OCI-LY3 (cell line): Measurements from ENCODE around the gene AMBRA1.

ENCODE experiments used
- H2AFZ ChIP-seq: fragments of 200-600, 300-600 bp; shearing (Covaris generic); 2 replicates; pipeline ENCODE4 v1.6.0; 2014; ENCODE audit warnings: antibody characterized with exemption, low read depth, low read length
- H3K27ac ChIP-seq: fragments of 200-600, 300-600 bp; sonication (generic); 2 replicates; pipeline ENCODE4 v1.5.1; 2014; ENCODE audit warnings: mild to moderate bottlenecking, low read length, moderate library complexity, mixed read lengths
- H3K27me3 ChIP-seq: fragments of 200-600, 300-600 bp; sonication (generic); 2 replicates; pipeline ENCODE4 v1.6.1; 2014; ENCODE audit warnings: low read depth, low read length, mixed read lengths
- H3K36me3 ChIP-seq: fragments of 200-600, 300-600 bp; sonication (generic); replicated peaks from 2 replicates; pipeline ENCODE3; 2014; ENCODE audit warnings: low read depth, low read length, mixed read lengths
- H3K4me1 ChIP-seq: fragments of 300-600, 200-600 bp; sonication (generic); 2 replicates; pipeline ENCODE4 v1.6.1; 2014; ENCODE audit warnings: low read length, mixed read lengths
- H3K4me2 ChIP-seq: fragments of 200-600, 300-600 bp; sonication (generic); 2 replicates; pipeline ENCODE4 v1.6.1; 2014; ENCODE audit warnings: low read length, mixed read lengths
- H3K4me3 ChIP-seq: fragments of 300-600, 200-600 bp; sonication (generic); 2 replicates; pipeline ENCODE4 v1.5.1; 2014; ENCODE audit warnings: antibody characterized with exemption, mild to moderate bottlenecking, low read length, moderate library complexity
- H3K79me2 ChIP-seq: fragments of 300-600, 200-600 bp; shearing (Covaris generic); 2 replicates; pipeline ENCODE4 v1.6.1; 2014; ENCODE audit warnings: mild to moderate bottlenecking, low read length, mixed read lengths
- H3K9ac ChIP-seq: fragments of 300-600, 200-600 bp; shearing (Covaris generic); 2 replicates; pipeline ENCODE4 v1.6.0; 2014; ENCODE audit warnings: mild to moderate bottlenecking, low read length, moderate library complexity
- H3K9me3 ChIP-seq: fragments of 200-600, 300-600 bp; shearing (Covaris generic); 2 replicates; pipeline ENCODE4 v1.6.1; 2014; ENCODE audit warnings: low read length, mixed read lengths; ENCODE audit not compliant: insufficient read depth
- H4K20me1 ChIP-seq: fragments of 200-600, 300-600 bp; sonication (generic); 2 replicates; pipeline ENCODE4 v1.6.1; 2016; ENCODE audit warnings: low read length, mixed read lengths; ENCODE audit not compliant: insufficient read depth
- EZH2phosphoT487 ChIP-seq: fragments of 200-600 bp; shearing (Covaris generic); IDR thresholded peaks from 2 replicates; pipeline ENCODE4 v1.6.1; 2018; ENCODE audit warnings: antibody characterized with exemption, mixed run types, low read depth
- TF ChIP-seq, protein P1 (sequence below): fragments of 200-600, 300-600 bp; sonication (generic); IDR thresholded peaks from 2 replicates; pipeline ENCODE4 v1.5.1; 2014; ENCODE audit warnings: antibody characterized with exemption, low read length, low read depth

AMBRA1 gene

DNA sequence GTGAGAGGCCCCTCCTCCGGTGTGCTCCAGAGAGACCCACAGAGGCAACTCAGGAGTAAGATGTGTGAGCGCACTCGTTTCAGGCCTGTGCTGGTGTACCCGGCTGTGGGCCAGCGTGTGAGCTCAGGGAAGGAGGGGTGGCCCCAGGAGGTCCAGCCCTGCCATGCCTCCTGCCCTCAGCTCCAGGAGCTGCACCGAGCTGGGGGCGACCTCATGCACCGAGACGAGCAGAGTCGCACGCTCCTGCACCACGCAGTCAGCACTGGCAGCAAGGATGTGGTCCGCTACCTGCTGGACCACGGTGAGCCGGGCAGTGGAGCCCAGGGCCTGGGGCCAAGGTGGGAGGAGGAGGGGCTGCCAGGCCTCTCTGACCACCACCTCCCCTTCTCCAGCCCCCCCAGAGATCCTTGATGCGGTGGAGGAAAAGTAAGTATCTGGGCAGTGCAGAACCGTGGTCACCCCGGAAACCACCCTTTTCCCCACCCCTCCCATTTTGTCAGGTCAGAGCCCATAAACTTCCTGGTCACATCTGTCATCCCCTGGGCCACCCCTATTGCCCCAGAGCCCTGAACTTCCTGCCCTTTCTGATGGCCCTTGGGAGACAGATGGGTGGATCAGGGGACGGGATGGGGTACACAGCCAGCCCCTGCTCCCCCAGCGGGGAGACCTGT lies 214.9 kb downstream of the AMBRA1 start:
- Histone ChIP-seq H2AFZ (no peak overlapping the region), H3K4me1 (peaks cover 3% of the 10 kb centered on the region; the same call in 1 of the 2 replicates), H3K9ac (no peak overlapping the region), H3K4me3 (no peak overlapping the region), H3K4me2 (no peak overlapping the region), H4K20me1 (no peaks in the 10 kb centered on the region), H3K27me3 (no peaks in the 10 kb centered on the region), H3K36me3 (peaks cover 3% of the 10 kb centered on the region), H3K27ac (no peak overlapping the region), H3K9me3 (no peaks in the 10 kb centered on the region), H3K79me2 (no peaks in the 10 kb centered on the region)
- TF ChIP-seq EZH2phosphoT487 = no peak
- TF ChIP-seq, protein P1, sequence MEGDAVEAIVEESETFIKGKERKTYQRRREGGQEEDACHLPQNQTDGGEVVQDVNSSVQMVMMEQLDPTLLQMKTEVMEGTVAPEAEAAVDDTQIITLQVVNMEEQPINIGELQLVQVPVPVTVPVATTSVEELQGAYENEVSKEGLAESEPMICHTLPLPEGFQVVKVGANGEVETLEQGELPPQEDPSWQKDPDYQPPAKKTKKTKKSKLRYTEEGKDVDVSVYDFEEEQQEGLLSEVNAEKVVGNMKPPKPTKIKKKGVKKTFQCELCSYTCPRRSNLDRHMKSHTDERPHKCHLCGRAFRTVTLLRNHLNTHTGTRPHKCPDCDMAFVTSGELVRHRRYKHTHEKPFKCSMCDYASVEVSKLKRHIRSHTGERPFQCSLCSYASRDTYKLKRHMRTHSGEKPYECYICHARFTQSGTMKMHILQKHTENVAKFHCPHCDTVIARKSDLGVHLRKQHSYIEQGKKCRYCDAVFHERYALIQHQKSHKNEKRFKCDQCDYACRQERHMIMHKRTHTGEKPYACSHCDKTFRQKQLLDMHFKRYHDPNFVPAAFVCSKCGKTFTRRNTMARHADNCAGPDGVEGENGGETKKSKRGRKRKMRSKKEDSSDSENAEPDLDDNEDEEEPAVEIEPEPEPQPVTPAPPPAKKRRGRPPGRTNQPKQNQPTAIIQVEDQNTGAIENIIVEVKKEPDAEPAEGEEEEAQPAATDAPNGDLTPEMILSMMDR = no peak

DNA sequence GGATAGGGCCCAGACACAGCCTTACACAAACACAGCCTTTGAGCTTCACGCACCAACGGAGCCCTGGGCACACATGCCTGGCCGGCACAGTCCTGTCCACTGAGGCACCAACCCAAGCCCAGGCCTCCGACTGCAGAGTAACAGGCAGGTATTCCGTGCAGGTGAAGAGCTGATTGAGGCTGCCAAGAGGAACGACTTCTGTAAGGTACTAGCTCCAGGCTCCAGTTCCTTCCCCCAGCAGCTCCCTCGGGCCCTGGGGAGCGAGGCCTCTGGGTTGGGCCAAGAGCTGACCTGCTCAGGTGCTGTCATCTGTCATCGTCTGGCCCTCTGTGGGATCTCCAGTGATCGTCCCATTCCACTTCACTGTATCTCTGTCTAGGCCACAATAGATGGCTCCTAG lies 215.5 kb downstream of the AMBRA1 start:
- H3K36me3 ChIP-seq = peaks cover 3% of the 10 kb centered on the region

DNA sequence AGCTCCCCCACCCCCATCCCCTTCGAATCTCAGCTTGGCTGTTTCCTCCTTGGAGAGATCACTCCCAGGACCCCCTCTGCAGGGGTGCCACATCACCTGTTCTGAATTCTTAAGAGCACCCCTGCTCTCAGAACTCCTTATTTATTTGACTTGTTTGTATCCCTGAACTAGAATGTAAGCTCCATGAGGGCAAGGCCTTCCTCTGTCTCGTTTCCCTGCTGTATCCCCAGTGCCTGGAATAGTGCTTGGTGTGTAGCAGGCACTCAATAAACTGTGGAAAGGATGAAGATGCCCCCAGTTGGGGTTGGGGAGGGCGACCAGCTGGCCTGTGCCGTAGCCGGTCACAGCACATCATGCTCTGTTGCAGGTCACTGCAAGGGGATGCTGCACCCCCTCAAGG lies 216.0 kb downstream of the AMBRA1 start:
- Histone ChIP-seq H3K4me3 (no peak overlapping the region), H3K4me1 (peaks cover 3% of the 10 kb centered on the region; the same call in 1 of the 2 replicates), H2AFZ (no peak overlapping the region), H4K20me1 (no peaks in the 10 kb centered on the region), H3K9ac (no peak overlapping the region), H3K27ac (no peak overlapping the region), H3K27me3 (no peaks in the 10 kb centered on the region), H3K4me2 (no peak overlapping the region), H3K9me3 (no peaks in the 10 kb centered on the region), H3K79me2 (no peaks in the 10 kb centered on the region), H3K36me3 (peaks cover 3% of the 10 kb centered on the region)
- TF ChIP-seq EZH2phosphoT487 = no peak
- TF ChIP-seq, protein P1 = no peak

More for the DNA sequence above, 215.5 kb downstream of the AMBRA1 start:
- Histone ChIP-seq H2AFZ (no peak overlapping the region), H3K9me3 (no peaks in the 10 kb centered on the region), H3K79me2 (no peaks in the 10 kb centered on the region), H3K27me3 (no peaks in the 10 kb centered on the region), H4K20me1 (no peaks in the 10 kb centered on the region), H3K4me3 (no peak overlapping the region), H3K9ac (no peak overlapping the region), H3K4me2 (no peak overlapping the region), H3K27ac (no peak overlapping the region), H3K4me1 (peaks cover 3% of the 10 kb centered on the region; the same call in 1 of the 2 replicates)
- TF ChIP-seq, protein P1 = no peak
- TF ChIP-seq EZH2phosphoT487 = no peak

DNA sequence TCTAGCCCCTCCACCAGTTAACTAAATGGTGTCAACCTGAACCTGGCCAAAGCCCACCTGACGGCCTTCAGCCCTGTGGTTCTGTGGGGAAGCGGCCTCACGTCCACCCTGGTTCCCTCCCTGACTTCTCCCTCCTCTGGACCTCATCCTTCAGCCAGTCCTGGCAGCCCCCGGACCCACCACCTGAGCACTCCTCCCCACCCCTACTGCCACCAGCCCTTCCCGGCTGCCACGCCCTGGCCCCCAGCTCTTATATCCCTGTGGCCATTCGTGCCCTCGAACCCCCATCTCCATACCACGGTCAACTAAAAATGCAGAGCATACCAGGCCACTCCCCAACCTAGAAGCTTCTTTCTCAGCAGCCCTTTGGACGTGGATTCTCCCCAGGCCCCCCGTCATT lies 216.5 kb downstream of the AMBRA1 start:
- no peaks in the 10 kb centered on the region for H3K79me2 ChIP-seq
- H3K4me1 ChIP-seq = peaks cover 3% of the 10 kb centered on the region; the same call in 1 of the 2 replicates
- H2AFZ ChIP-seq = no peak overlapping the region
- no peak overlapping the region for H3K27ac ChIP-seq
- H3K4me3 ChIP-seq = no peak overlapping the region
- TF ChIP-seq, protein P1 = no peak
- TF ChIP-seq EZH2phosphoT487 = no peak
- no peak overlapping the region for H3K9ac ChIP-seq
- no peak overlapping the region for H3K4me2 ChIP-seq
- H3K36me3 ChIP-seq = peaks cover 3% of the 10 kb centered on the region
- H3K27me3 ChIP-seq = no peaks in the 10 kb centered on the region
- H3K9me3 ChIP-seq = no peaks in the 10 kb centered on the region
- no peaks in the 10 kb centered on the region for H4K20me1 ChIP-seq
